Astrocyte (in vitro differentiated cells and primary cell): ENCODE results near the gene TWNK. TPM values are rescaled to one million over a fixed set of nuclear protein-coding genes. Genes with fewer than 3 reads are reported as not detected.

Experiments used
- DNase-seq: peaks from one replicate; pipeline ENCODE4 v3.0.0-alpha.2; 2010; ENCODE audit warnings: low read depth
- FAIRE-seq: peaks from 2 replicates; lab custom pipeline; 2011; peaks lifted over from hg19 to GRCh38; lab: Jason Lieb, UNC
- H2AFZ ChIP-seq: 2 replicates; pipeline ENCODE4 v1.6.0; 2012; ENCODE audit warnings: low read depth, low read length, inconsistent platforms
- H3K27ac ChIP-seq: 2 replicates; pipeline ENCODE4 v1.5.1; 2011; ENCODE audit warnings: low read depth, low read length, inconsistent platforms
- H3K27me3 ChIP-seq: 2 replicates; pipeline ENCODE4 v1.6.0; 2011; ENCODE audit warnings: low read length, inconsistent platforms; ENCODE audit not compliant: insufficient read depth
- H3K36me3 ChIP-seq: 2 replicates; pipeline ENCODE4 v1.5.1; 2011; ENCODE audit warnings: low read length, inconsistent platforms; ENCODE audit not compliant: insufficient read depth
- H3K4me1 ChIP-seq: 2 replicates; pipeline ENCODE4 v1.5.1; 2011; ENCODE audit warnings: low read length, inconsistent platforms; ENCODE audit not compliant: insufficient read depth
- H3K4me2 ChIP-seq: 2 replicates; pipeline ENCODE4 v1.6.0; 2012; ENCODE audit warnings: low read length, inconsistent platforms
- H3K4me3 ChIP-seq: 2 replicates; pipeline ENCODE4 v1.5.1; 2011; ENCODE audit warnings: low read depth, mild to moderate bottlenecking, low read length, inconsistent platforms; ENCODE audit not compliant: insufficient read depth
- H3K79me2 ChIP-seq: 2 replicates; pipeline ENCODE4 v1.6.0; 2012; ENCODE audit warnings: mild to moderate bottlenecking, low read length, inconsistent platforms; ENCODE audit not compliant: insufficient read depth
- H3K9ac ChIP-seq: 2 replicates; pipeline ENCODE4 v1.6.0; 2012; ENCODE audit warnings: mild to moderate bottlenecking, low read length, inconsistent platforms
- H3K9me3 ChIP-seq: 2 replicates; pipeline ENCODE4 v1.5.1; 2012; ENCODE audit warnings: low read depth, mild to moderate bottlenecking, low read length, inconsistent platforms; ENCODE audit not compliant: insufficient read depth
- H4K20me1 ChIP-seq: 2 replicates; pipeline ENCODE4 v1.6.0; 2012; ENCODE audit warnings: low read length, inconsistent platforms; ENCODE audit not compliant: insufficient read depth
- H3K27ac Mint-ChIP-seq: one replicate; pipeline ENCODE4 v1.8.0; 2021; ENCODE audit warnings: mild to moderate bottlenecking, mixed read lengths; ENCODE audit not compliant: unreplicated experiment
- H3K27me3 Mint-ChIP-seq: one replicate; pipeline ENCODE4 v1.8.0; 2021; ENCODE audit warnings: low read depth, mixed read lengths; ENCODE audit not compliant: unreplicated experiment
- H3K36me3 Mint-ChIP-seq: one replicate; pipeline ENCODE4 v1.8.0; 2021; ENCODE audit warnings: low read depth, mixed read lengths; ENCODE audit not compliant: unreplicated experiment
- H3K4me1 Mint-ChIP-seq: one replicate; pipeline ENCODE4 v1.8.0; 2021; ENCODE audit warnings: low read depth, mixed read lengths; ENCODE audit not compliant: unreplicated experiment
- H3K4me3 Mint-ChIP-seq: one replicate; pipeline ENCODE4 v1.8.0; 2021; ENCODE audit warnings: mild to moderate bottlenecking, moderate library complexity, mixed read lengths; ENCODE audit not compliant: unreplicated experiment
- H3K9me3 Mint-ChIP-seq: one replicate; pipeline ENCODE4 v1.8.0; 2021; ENCODE audit warnings: mild to moderate bottlenecking, mixed read lengths; ENCODE audit not compliant: unreplicated experiment
- EZH2 ChIP-seq: IDR thresholded peaks from 2 replicates; pipeline ENCODE4 v1.6.1; 2012; ENCODE audit warnings: mild to moderate bottlenecking, low read length, inconsistent platforms; ENCODE audit not compliant: insufficient read depth
- total RNA-seq: library from RNA; stranded (reverse); gene quantifications from 2 replicates; pipeline ENCODE4 v1.2.1, GENCODE V29; 2021
- TF ChIP-seq, protein P1 (sequence below): IDR thresholded peaks from 2 replicates; pipeline ENCODE4 v1.5.1; 2011; ENCODE audit warnings: low read depth, mild to moderate bottlenecking, inconsistent platforms, low read length, moderate library complexity; ENCODE audit not compliant: insufficient read depth

TWNK gene
- total RNA-seq, 1 donor from 2014 or later, result 12.9 TPM

DNA sequence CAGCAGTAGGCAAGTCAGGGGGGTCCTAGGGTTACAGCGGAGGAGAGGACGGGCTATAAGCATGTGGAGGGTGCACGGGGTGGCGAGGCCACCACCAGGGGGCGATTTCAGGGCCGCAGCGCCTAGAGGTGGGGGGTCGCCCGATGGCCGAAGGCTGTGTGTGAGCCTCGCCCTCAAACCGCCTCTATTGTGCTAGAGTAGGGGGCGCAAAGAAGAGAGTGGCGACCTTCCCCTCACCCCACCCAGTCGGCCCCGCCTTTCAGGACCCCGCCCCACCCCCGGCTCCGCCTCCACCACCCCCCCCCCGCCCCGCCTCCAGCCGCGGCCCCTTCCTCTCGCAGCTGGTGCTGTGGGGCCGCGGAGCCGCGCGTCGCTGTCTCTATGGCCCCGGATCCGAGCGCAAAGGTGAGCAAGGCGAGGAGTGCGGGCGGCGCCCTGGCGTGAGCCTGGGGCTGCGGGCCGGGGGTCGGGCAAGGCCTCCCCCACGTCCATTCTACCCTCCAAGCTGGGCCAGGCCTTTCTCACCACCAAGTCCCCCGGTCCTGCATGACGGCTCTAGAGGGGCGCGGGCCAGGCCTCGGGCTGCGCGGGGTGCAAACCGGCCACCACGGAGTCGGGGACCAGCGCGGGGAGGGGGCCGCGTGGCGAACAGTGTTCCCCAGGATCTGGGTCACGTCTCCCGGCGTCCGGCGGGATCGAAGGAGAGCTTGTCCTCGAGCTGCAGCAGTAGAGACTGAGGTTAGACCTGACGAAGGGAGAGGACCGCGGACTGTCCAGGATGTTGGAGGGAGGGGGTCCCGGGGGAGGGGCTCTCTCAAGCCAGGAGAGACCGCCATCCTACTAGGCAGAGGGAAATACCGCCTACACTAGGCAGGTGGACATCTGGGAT lies 17.9 kb upstream of the TWNK start, which contains the start of gene SEMA4G:
TSS of gene SEMA4G (plus strand) at position 318 of the 889 bp plus-strand sequence. CDS start 3,409 bp downstream, outside the sequence.
- Histone ChIP-seq H3K9me3 (no peaks in the 10 kb centered on the region), H3K9ac (peak within 1 kb of the TSS; percentile 72), H2AFZ (peak within 1 kb of the TSS; percentile 88), H3K27ac (no peak within 1 kb of the TSS), H3K4me1 (peaks cover 8% of the 10 kb centered on the region), H3K4me2 (peak within 1 kb of the TSS; percentile 96), H4K20me1 (no peaks in the 10 kb centered on the region), H3K27me3 (no peaks in the 10 kb centered on the region), H3K4me3 (peak within 1 kb of the TSS; percentile 72), H3K36me3 (peaks cover 10% of the 10 kb centered on the region), H3K79me2 (no peaks in the 10 kb centered on the region)
- FAIRE-seq (no peak), DNase-seq (no peak)
- H3K36me3 Mint-ChIP-seq, result no peaks in the 10 kb centered on the region
- no peaks in the 10 kb centered on the region for H3K27me3 Mint-ChIP-seq
- peak within 1 kb of the TSS; percentile 80 for H3K4me3 Mint-ChIP-seq
- no peaks in the 10 kb centered on the region for H3K9me3 Mint-ChIP-seq
- peak; percentile 42 for TF ChIP-seq EZH2
- TF ChIP-seq, protein P1, sequence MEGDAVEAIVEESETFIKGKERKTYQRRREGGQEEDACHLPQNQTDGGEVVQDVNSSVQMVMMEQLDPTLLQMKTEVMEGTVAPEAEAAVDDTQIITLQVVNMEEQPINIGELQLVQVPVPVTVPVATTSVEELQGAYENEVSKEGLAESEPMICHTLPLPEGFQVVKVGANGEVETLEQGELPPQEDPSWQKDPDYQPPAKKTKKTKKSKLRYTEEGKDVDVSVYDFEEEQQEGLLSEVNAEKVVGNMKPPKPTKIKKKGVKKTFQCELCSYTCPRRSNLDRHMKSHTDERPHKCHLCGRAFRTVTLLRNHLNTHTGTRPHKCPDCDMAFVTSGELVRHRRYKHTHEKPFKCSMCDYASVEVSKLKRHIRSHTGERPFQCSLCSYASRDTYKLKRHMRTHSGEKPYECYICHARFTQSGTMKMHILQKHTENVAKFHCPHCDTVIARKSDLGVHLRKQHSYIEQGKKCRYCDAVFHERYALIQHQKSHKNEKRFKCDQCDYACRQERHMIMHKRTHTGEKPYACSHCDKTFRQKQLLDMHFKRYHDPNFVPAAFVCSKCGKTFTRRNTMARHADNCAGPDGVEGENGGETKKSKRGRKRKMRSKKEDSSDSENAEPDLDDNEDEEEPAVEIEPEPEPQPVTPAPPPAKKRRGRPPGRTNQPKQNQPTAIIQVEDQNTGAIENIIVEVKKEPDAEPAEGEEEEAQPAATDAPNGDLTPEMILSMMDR, result peak; percentile 48
- H3K4me1 Mint-ChIP-seq, result peaks cover 10% of the 10 kb centered on the region
- H3K27ac Mint-ChIP-seq, result no peak within 1 kb of the TSS

DNA sequence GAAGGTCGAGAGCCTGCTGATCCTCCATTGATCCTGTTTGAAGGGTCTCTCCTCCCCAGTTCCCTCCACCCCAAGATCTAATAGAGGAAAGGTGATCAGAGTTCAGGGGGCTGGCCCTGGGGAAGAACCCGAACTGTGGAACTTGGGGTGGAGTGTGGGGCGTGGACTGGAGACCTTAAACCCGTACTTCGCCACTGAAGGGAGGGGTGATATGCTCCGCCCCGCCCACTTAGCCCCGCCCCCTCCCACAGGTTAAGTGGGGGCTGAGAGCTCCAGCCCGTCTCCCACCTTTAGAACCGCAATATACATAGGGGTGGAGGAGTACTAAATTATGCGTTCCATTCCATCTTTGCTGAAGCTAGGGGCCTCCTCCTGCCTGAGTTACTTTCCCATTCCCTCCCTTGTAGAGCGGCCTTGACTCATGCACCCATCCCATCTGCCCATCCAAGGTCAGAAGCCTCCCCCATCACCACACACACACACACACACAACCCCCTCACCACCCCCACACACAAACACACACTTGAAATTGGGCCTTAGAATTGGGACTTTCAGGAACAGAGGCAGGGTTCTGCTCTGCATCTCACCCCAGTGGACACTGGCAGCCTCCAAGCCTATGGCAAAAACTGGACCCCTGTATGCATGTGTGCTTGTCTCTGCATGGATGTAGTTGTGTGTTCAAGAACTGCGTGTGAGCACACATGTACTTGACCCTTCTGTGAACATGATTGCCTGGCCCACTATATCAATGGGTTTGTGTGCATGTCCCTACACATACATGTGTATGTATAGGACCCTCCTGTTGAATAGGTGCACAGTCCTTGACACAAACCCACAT lies 17.0 kb upstream of the TWNK start:
- Histone ChIP-seq H3K27me3 (no peaks in the 10 kb centered on the region), H3K4me2 (peak overlapping the region; percentile 96), H3K79me2 (no peaks in the 10 kb centered on the region), H2AFZ (peak overlapping the region; percentile 88), H3K4me3 (no peak overlapping the region), H3K9me3 (no peaks in the 10 kb centered on the region), H3K27ac (no peak overlapping the region), H3K9ac (peak overlapping the region; percentile 72), H3K4me1 (peaks cover 8% of the 10 kb centered on the region), H3K36me3 (peaks cover 6% of the 10 kb centered on the region), H4K20me1 (no peaks in the 10 kb centered on the region)
- no peaks in the 10 kb centered on the region for H3K36me3 Mint-ChIP-seq
- no peaks in the 10 kb centered on the region for H3K27me3 Mint-ChIP-seq
- no peak for FAIRE-seq
- TF ChIP-seq, protein P1, result no peak
- TF ChIP-seq EZH2, result no peak
- no peak for DNase-seq
- peaks cover 10% of the 10 kb centered on the region for H3K4me1 Mint-ChIP-seq
- H3K27ac Mint-ChIP-seq, result no peak overlapping the region
- no peaks in the 10 kb centered on the region for H3K9me3 Mint-ChIP-seq
- H3K4me3 Mint-ChIP-seq, result peak overlapping the region; percentile 77
